HepG2 (cell line): Measurements from ENCODE around the gene SRSF8. TPM values are rescaled to one million over a fixed set of nuclear protein-coding genes. Genes with fewer than 3 reads are reported as not detected.

Source experiments
- BHLHE40 ChIP-seq: IDR thresholded peaks from 2 replicates; pipeline ENCODE4 v1.6.1; 2011; ENCODE audit warnings: low read length, improper control_type of control experiment
- CAMTA2 ChIP-seq: sonication (generic); formaldehyde crosslinking; IDR thresholded peaks from 2 replicates; pipeline ENCODE4 v1.4.0; 2020; ENCODE audit warnings: mild to moderate bottlenecking, missing genetic modification reagents, borderline replicate concordance
- CCDC6 ChIP-seq: sonication (generic); formaldehyde crosslinking; IDR thresholded peaks from 2 replicates; pipeline ENCODE4 v1.8.1; 2022; ENCODE audit warnings: mild to moderate bottlenecking, missing genetic modification reagents, moderate library complexity
- CHCHD3 ChIP-seq: sonication (generic); formaldehyde crosslinking; IDR thresholded peaks from 2 replicates; pipeline ENCODE4 v1.8.0; 2022; ENCODE audit warnings: mild to moderate bottlenecking, missing genetic modification reagents, moderate library complexity
- FIP1L1 ChIP-seq: fragments of 200-400 bp; formaldehyde crosslinking; IDR thresholded peaks from 2 replicates; pipeline ENCODE4 v1.6.1; 2018; ENCODE audit warnings: low read depth, mild to moderate bottlenecking, low read length, moderate library complexity, borderline replicate concordance; ENCODE audit not compliant: insufficient read depth
- GATAD1 ChIP-seq: IDR thresholded peaks from 2 replicates; pipeline ENCODE4 v1.6.1; 2016; ENCODE audit warnings: missing genetic modification reagents, missing compliant biosample characterization
- IRF2 ChIP-seq: IDR thresholded peaks from 2 replicates; pipeline ENCODE4 v1.6.1; 2018; ENCODE audit warnings: missing genetic modification reagents, missing compliant biosample characterization
- MED1 ChIP-seq: sonication (generic); formaldehyde crosslinking; IDR thresholded peaks from 2 replicates; pipeline ENCODE4 v1.4.0; 2020; ENCODE audit warnings: missing genetic modification reagents
- NFIC ChIP-seq: IDR thresholded peaks from 2 replicates; pipeline ENCODE4 v1.6.1; 2012; ENCODE audit warnings: mild to moderate bottlenecking, low read length, inconsistent platforms
- PPARG ChIP-seq: conservative IDR thresholded peaks from 2 replicates; pipeline ENCODE4 v1.6.1; 2016; ENCODE audit warnings: missing biosample characterization, missing genetic modification reagents
- SIX1 ChIP-seq: sonication (generic); formaldehyde crosslinking; IDR thresholded peaks from 2 replicates; pipeline ENCODE4 v1.4.0; 2020; ENCODE audit warnings: missing genetic modification reagents, borderline replicate concordance
- SOX13 ChIP-seq, 3 experiments: fragments of 450-650 bp in 1 of 3; sonication (generic) in 1 of 3; formaldehyde crosslinking in 1 of 3; IDR thresholded peaks in 2 of 3; conservative IDR thresholded peaks in 1 of 3; 2 replicates each; pipeline versions ENCODE4 v1.5.0 to v1.6.1; 2016 to 2020; ENCODE audit warnings: antibody characterized with exemption in 1 of 3, mild to moderate bottlenecking in 1 of 3, missing compliant biosample characterization in 1 of 3, missing genetic modification reagents in 1 of 3, moderate library complexity in 1 of 3
- U2AF2 ChIP-seq: fragments of 200-400 bp; formaldehyde crosslinking; IDR thresholded peaks from 2 replicates; pipeline ENCODE4 v1.6.1; 2017; ENCODE audit warnings: low read depth, mild to moderate bottlenecking, low read length
- ZNF550 ChIP-seq: sonication (generic); formaldehyde crosslinking; IDR thresholded peaks from 2 replicates; pipeline ENCODE4 v1.4.0; 2020; ENCODE audit warnings: mild to moderate bottlenecking, missing genetic modification reagents, borderline replicate concordance
- ZNF569 ChIP-seq: sonication (generic); formaldehyde crosslinking; IDR thresholded peaks from 2 replicates; pipeline ENCODE4 v1.5.0; 2020; ENCODE audit warnings: mild to moderate bottlenecking, missing genetic modification reagents, moderate library complexity, borderline replicate concordance
- ZNF577 ChIP-seq: sonication (generic); formaldehyde crosslinking; IDR thresholded peaks from 2 replicates; pipeline ENCODE4 v1.4.0; 2020; ENCODE audit warnings: mild to moderate bottlenecking, low read depth, missing genetic modification reagents, borderline replicate concordance
- polyA plus RNA-seq, 8 experiments: library from polyadenylated mRNA; depleted of rRNA in 3 of 8; stranded (reverse) in 7 of 8; unstranded in 1 of 8; fragments of >200 nt; fragmentation: Illumina TruSeq in 4 of 8; extraction: Trizol in 4 of 8; gene quantifications; 2 replicates each; pipeline versions ENCODE4 v1.2.1 to v1.2.3, GENCODE V29; 2011 to 2016; ENCODE audit warnings: low read depth in 4 of 8, missing spikeins in 1 of 8, mixed read lengths in 1 of 8; ENCODE audit not compliant: insufficient read depth in 1 of 8
- total RNA-seq, 5 experiments: library from RNA; depleted of rRNA; stranded (reverse); fragments of >200 nt; fragmentation: Illumina TruSeq; extraction: Trizol; gene quantifications; 2 replicates each; pipeline ENCODE4 v1.2.3, GENCODE V29; 2016; ENCODE audit warnings: low read depth in 1 of 5
- TF ChIP-seq, protein P1 (sequence below): sonication (generic); formaldehyde crosslinking; IDR thresholded peaks from 2 replicates; pipeline ENCODE4 v1.5.0; 2020; ENCODE audit warnings: mild to moderate bottlenecking, missing genetic modification reagents
- TF ChIP-seq, protein P2 (sequence below): sonication (generic); formaldehyde crosslinking; IDR thresholded peaks from 2 replicates; pipeline ENCODE4 v1.4.0; 2020; ENCODE audit warnings: missing genetic modification reagents, borderline replicate concordance
- TF ChIP-seq, protein P3 (sequence below): conservative IDR thresholded peaks from 2 replicates; pipeline ENCODE4 v1.6.1; 2018; ENCODE audit warnings: missing genetic modification reagents
- TF ChIP-seq, protein P4 (sequence below): fragments of 450-650 bp; IDR thresholded peaks from 2 replicates; pipeline ENCODE4 v1.6.1; 2017; ENCODE audit warnings: mild to moderate bottlenecking
- TF ChIP-seq, protein P5 (sequence below): sonication (generic); formaldehyde crosslinking; IDR thresholded peaks from 2 replicates; pipeline ENCODE4 v1.5.0; 2020; ENCODE audit warnings: missing genetic modification reagents

The SRSF8 gene
- total and polyA plus RNA-seq, 2 of the 13 experiments (the other 11 are each of a cell fraction or from before 2014, with no cell fraction given) = 21.8 to 25.8 TPM

DNA sequence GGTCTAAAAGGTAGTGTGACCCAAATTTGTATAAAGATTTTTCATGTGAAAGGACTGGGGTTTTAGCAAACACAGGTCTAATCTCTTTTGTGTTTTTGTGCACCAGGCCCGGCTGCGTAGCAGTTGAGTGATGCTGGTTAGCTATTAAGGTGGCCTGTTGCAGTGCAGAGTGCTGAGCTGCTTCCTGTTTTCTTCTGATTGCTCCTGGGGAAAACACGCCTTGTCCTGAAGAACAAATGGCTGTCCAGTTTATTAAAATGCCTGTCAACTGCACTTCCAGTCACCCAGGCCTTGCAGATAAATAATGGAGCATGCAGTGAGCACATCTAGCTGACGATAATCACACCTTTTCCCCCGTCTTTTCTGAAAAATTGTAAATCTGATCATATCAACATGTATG lies 1.8 kb downstream of the SRSF8 start (continued):
- TF ChIP-seq, protein P1, sequence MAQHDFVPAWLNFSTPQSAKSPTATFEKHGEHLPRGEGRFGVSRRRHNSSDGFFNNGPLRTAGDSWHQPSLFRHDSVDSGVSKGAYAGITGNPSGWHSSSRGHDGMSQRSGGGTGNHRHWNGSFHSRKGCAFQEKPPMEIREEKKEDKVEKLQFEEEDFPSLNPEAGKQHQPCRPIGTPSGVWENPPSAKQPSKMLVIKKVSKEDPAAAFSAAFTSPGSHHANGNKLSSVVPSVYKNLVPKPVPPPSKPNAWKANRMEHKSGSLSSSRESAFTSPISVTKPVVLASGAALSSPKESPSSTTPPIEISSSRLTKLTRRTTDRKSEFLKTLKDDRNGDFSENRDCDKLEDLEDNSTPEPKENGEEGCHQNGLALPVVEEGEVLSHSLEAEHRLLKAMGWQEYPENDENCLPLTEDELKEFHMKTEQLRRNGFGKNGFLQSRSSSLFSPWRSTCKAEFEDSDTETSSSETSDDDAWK = no peak
- TF ChIP-seq PPARG (CRISPR knock-in tag) (no peak), CAMTA2 (CRISPR knock-in tag) (no peak), U2AF2 (no peak), GATAD1 (CRISPR knock-in tag) (peak; percentile 83), SOX13 (IDR thresholded peaks at IDR 0.05) (no peak), SOX13 (CRISPR knock-in tag; conservative IDR thresholded peaks at IDR 0.05 in 1 of 2, IDR thresholded peaks at IDR 0.05 in 1 of 2) (peak in 1 of 2 experiments; percentile 61; a peak in 2 of 4 replicates), IRF2 (CRISPR knock-in tag) (0 out of 2 replicates have a peak, but pooled peaks have one; percentile 35), ZNF550 (CRISPR knock-in tag) (no peak), FIP1L1 (no peak), CHCHD3 (CRISPR knock-in tag) (no peak), MED1 (CRISPR knock-in tag) (no peak; the same call in none of the 2 replicates), SIX1 (no peak), CCDC6 (CRISPR knock-in tag) (no peak), BHLHE40 (no peak), NFIC (no peak; the same call in 1 of the 2 replicates), ZNF569 (CRISPR knock-in tag) (no peak), ZNF577 (CRISPR knock-in tag) (no peak)
- TF ChIP-seq, protein P2, sequence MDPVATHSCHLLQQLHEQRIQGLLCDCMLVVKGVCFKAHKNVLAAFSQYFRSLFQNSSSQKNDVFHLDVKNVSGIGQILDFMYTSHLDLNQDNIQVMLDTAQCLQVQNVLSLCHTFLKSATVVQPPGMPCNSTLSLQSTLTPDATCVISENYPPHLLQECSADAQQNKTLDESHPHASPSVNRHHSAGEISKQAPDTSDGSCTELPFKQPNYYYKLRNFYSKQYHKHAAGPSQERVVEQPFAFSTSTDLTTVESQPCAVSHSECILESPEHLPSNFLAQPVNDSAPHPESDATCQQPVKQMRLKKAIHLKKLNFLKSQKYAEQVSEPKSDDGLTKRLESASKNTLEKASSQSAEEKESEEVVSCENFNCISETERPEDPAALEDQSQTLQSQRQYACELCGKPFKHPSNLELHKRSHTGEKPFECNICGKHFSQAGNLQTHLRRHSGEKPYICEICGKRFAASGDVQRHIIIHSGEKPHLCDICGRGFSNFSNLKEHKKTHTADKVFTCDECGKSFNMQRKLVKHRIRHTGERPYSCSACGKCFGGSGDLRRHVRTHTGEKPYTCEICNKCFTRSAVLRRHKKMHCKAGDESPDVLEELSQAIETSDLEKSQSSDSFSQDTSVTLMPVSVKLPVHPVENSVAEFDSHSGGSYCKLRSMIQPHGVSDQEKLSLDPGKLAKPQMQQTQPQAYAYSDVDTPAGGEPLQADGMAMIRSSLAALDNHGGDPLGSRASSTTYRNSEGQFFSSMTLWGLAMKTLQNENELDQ (CRISPR knock-in tag) = no peak
- TF ChIP-seq, protein P3, sequence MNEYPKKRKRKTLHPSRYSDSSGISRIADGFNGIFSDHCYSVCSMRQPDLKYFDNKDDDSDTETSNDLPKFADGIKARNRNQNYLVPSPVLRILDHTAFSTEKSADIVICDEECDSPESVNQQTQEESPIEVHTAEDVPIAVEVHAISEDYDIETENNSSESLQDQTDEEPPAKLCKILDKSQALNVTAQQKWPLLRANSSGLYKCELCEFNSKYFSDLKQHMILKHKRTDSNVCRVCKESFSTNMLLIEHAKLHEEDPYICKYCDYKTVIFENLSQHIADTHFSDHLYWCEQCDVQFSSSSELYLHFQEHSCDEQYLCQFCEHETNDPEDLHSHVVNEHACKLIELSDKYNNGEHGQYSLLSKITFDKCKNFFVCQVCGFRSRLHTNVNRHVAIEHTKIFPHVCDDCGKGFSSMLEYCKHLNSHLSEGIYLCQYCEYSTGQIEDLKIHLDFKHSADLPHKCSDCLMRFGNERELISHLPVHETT (CRISPR knock-in tag) = no peak
- TF ChIP-seq, protein P4, sequence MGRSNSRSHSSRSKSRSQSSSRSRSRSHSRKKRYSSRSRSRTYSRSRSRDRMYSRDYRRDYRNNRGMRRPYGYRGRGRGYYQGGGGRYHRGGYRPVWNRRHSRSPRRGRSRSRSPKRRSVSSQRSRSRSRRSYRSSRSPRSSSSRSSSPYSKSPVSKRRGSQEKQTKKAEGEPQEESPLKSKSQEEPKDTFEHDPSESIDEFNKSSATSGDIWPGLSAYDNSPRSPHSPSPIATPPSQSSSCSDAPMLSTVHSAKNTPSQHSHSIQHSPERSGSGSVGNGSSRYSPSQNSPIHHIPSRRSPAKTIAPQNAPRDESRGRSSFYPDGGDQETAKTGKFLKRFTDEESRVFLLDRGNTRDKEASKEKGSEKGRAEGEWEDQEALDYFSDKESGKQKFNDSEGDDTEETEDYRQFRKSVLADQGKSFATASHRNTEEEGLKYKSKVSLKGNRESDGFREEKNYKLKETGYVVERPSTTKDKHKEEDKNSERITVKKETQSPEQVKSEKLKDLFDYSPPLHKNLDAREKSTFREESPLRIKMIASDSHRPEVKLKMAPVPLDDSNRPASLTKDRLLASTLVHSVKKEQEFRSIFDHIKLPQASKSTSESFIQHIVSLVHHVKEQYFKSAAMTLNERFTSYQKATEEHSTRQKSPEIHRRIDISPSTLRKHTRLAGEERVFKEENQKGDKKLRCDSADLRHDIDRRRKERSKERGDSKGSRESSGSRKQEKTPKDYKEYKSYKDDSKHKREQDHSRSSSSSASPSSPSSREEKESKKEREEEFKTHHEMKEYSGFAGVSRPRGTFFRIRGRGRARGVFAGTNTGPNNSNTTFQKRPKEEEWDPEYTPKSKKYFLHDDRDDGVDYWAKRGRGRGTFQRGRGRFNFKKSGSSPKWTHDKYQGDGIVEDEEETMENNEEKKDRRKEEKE = no peak
- TF ChIP-seq, protein P5, sequence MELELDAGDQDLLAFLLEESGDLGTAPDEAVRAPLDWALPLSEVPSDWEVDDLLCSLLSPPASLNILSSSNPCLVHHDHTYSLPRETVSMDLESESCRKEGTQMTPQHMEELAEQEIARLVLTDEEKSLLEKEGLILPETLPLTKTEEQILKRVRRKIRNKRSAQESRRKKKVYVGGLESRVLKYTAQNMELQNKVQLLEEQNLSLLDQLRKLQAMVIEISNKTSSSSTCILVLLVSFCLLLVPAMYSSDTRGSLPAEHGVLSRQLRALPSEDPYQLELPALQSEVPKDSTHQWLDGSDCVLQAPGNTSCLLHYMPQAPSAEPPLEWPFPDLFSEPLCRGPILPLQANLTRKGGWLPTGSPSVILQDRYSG (CRISPR knock-in tag) = 0 out of 2 replicates have a peak, but pooled peaks have one; percentile 19
